ENCODE results near the gene OTOGL.

The OTOGL gene

GRCh38 chr12:80401191-80401590 is 301.9 kb downstream of the OTOGL start:
- Histone ChIP-seq H3K36me3 (ENCODE audit: control insufficient read depth in 1 of 2, insufficient read depth in 2 of 2, low read length in 2 of 2) (no peaks in the 10 kb centered on the region), H3K18ac (ENCODE audit: low read length) (no peak overlapping the region), H4K8ac (ENCODE audit: low read depth, low read length) (no peak overlapping the region), H3K79me2 (ENCODE audit: control insufficient read depth, insufficient read depth, low read length, poor library complexity) (no peaks in the 10 kb centered on the region), H3K4me2 (ENCODE audit: low read length) (no peak overlapping the region), H2AFZ (ENCODE audit: insufficient read depth, low read length, poor library complexity) (no peak overlapping the region), H2BK120ac (ENCODE audit: insufficient read depth, low read length, poor library complexity) (no peak overlapping the region), H3K79me1 (ENCODE audit: low read length) (no peaks in the 10 kb centered on the region), H3K23ac (ENCODE audit: low read length) (no peak overlapping the region), H2BK5ac (ENCODE audit: low read depth, low read length, poor library complexity) (no peak overlapping the region), H2AK5ac (ENCODE audit: low read length) (no peak overlapping the region), H2BK12ac (ENCODE audit: low read length) (no peak overlapping the region), H3K4me1 (ENCODE audit: control insufficient read depth in 1 of 2, insufficient read depth in 2 of 2, low read length in 2 of 2) (no peaks in the 10 kb centered on the region), H3K9me3 (ENCODE audit: insufficient read depth, low read depth, low read length) (no peaks in the 10 kb centered on the region), H4K91ac (ENCODE audit: low read depth, low read length) (no peak overlapping the region), H4K12ac (ENCODE audit: low read depth, low read length) (no peak overlapping the region), H3K4me3 (ENCODE audit: low read depth, low read length) (no peak overlapping the region), H3K9ac (ENCODE audit: low read length) (no peak overlapping the region), H3K4ac (ENCODE audit: low read depth, low read length) (no peak overlapping the region), H3K27ac (ENCODE audit: low read depth, low read length) (no peak overlapping the region), H3K27me3 (ENCODE audit: insufficient read depth, low read length) (no peaks in the 10 kb centered on the region), H3K14ac (ENCODE audit: low read length) (no peak overlapping the region)
- no peak for DNase-seq
- no CpG with 5 or more reads among the region's 3 CpGs for WGBS (ENCODE audit: extremely low coverage, insufficient coverage, insufficient read length)

- Histone ChIP-seq H2BK120ac (ENCODE audit: insufficient read depth, low read length, poor library complexity) (no peak overlapping the region), H3K9me3 (ENCODE audit: insufficient read depth, low read depth, low read length) (no peaks in the 10 kb centered on the region), H2AFZ (ENCODE audit: insufficient read depth, low read length, poor library complexity) (no peak overlapping the region), H3K27ac (ENCODE audit: low read depth, low read length) (no peak overlapping the region), H4K91ac (ENCODE audit: low read depth, low read length) (no peak overlapping the region), H3K4me2 (ENCODE audit: low read length) (no peak overlapping the region), H3K14ac (ENCODE audit: low read length) (no peak overlapping the region), H2AK5ac (ENCODE audit: low read length) (no peak overlapping the region), H3K18ac (ENCODE audit: low read length) (no peak overlapping the region), H3K23ac (ENCODE audit: low read length) (no peak overlapping the region), H2BK5ac (ENCODE audit: low read depth, low read length, poor library complexity) (no peak overlapping the region), H3K4me1 (ENCODE audit: control insufficient read depth in 1 of 2, insufficient read depth in 2 of 2, low read length in 2 of 2) (no peaks in the 10 kb centered on the region), H3K4me3 (ENCODE audit: low read depth, low read length) (no peak overlapping the region), H2BK12ac (ENCODE audit: low read length) (no peak overlapping the region), H3K9ac (ENCODE audit: low read length) (no peak overlapping the region), H4K12ac (ENCODE audit: low read depth, low read length) (no peak overlapping the region), H4K8ac (ENCODE audit: low read depth, low read length) (no peak overlapping the region), H3K27me3 (ENCODE audit: insufficient read depth, low read length) (no peaks in the 10 kb centered on the region), H3K36me3 (ENCODE audit: control insufficient read depth in 1 of 2, insufficient read depth in 2 of 2, low read length in 2 of 2) (no peaks in the 10 kb centered on the region), H3K79me1 (ENCODE audit: low read length) (no peaks in the 10 kb centered on the region), H3K79me2 (ENCODE audit: control insufficient read depth, insufficient read depth, low read length, poor library complexity) (no peaks in the 10 kb centered on the region), H3K4ac (ENCODE audit: low read depth, low read length) (no peak overlapping the region)
- WGBS (ENCODE audit: extremely low coverage, insufficient coverage, insufficient read length), result no CpG with 5 or more reads among the region's 2 CpGs
- DNase-seq, result no peak
Measured at GRCh38 chr12:80404629-80405028, 305.3 kb downstream of the OTOGL start.

- Histone ChIP-seq H3K36me3 (ENCODE audit: control insufficient read depth in 1 of 2, insufficient read depth in 2 of 2, low read length in 2 of 2) (no peaks in the 10 kb centered on the region), H3K4me1 (ENCODE audit: control insufficient read depth in 1 of 2, insufficient read depth in 2 of 2, low read length in 2 of 2) (no peaks in the 10 kb centered on the region)
Measured at GRCh38 chr12:80406253-80406652, 306.9 kb downstream of the OTOGL start.

GRCh38 chr12:80411787-80412186 is 312.4 kb downstream of the OTOGL start:
- no peak overlapping the region for H2BK12ac ChIP-seq (ENCODE audit: low read length)
- DNase-seq, result no peak
- H3K9ac ChIP-seq (ENCODE audit: low read length), result no peak overlapping the region
- H3K23ac ChIP-seq (ENCODE audit: low read length), result no peak overlapping the region
- no peaks in the 10 kb centered on the region for H3K36me3 ChIP-seq (ENCODE audit: control insufficient read depth in 1 of 2, insufficient read depth in 2 of 2, low read length in 2 of 2)
- H4K91ac ChIP-seq (ENCODE audit: low read depth, low read length), result no peak overlapping the region
- no peak overlapping the region for H3K4ac ChIP-seq (ENCODE audit: low read depth, low read length)
- H3K9me3 ChIP-seq (ENCODE audit: insufficient read depth, low read depth, low read length), result no peaks in the 10 kb centered on the region
- no peak overlapping the region for H2BK120ac ChIP-seq (ENCODE audit: insufficient read depth, low read length, poor library complexity)
- H3K4me2 ChIP-seq (ENCODE audit: low read length), result no peak overlapping the region
- H3K18ac ChIP-seq (ENCODE audit: low read length), result no peak overlapping the region
- no peak overlapping the region for H3K27ac ChIP-seq (ENCODE audit: low read depth, low read length)
- H2BK5ac ChIP-seq (ENCODE audit: low read depth, low read length, poor library complexity), result no peak overlapping the region
- H3K4me3 ChIP-seq (ENCODE audit: low read depth, low read length), result no peak overlapping the region
- no peaks in the 10 kb centered on the region for H3K79me1 ChIP-seq (ENCODE audit: low read length)
- no peaks in the 10 kb centered on the region for H3K79me2 ChIP-seq (ENCODE audit: control insufficient read depth, insufficient read depth, low read length, poor library complexity)
- H2AFZ ChIP-seq (ENCODE audit: insufficient read depth, low read length, poor library complexity), result no peak overlapping the region
- H3K14ac ChIP-seq (ENCODE audit: low read length), result no peak overlapping the region
- no peak overlapping the region for H2AK5ac ChIP-seq (ENCODE audit: low read length)
- H4K12ac ChIP-seq (ENCODE audit: low read depth, low read length), result no peak overlapping the region
- no peaks in the 10 kb centered on the region for H3K27me3 ChIP-seq (ENCODE audit: insufficient read depth, low read length)
- H4K8ac ChIP-seq (ENCODE audit: low read depth, low read length), result no peak overlapping the region
- WGBS (ENCODE audit: extremely low coverage, insufficient coverage, insufficient read length), result no CpG with 5 or more reads among the region's 3 CpGs
- no peaks in the 10 kb centered on the region for H3K4me1 ChIP-seq (ENCODE audit: control insufficient read depth in 1 of 2, insufficient read depth in 2 of 2, low read length in 2 of 2)

More at GRCh38 chr12:80406253-80406652, 306.9 kb downstream of the OTOGL start:
- H2BK5ac ChIP-seq (ENCODE audit: low read depth, low read length, poor library complexity), result no peak overlapping the region
- H2AK5ac ChIP-seq (ENCODE audit: low read length), result no peak overlapping the region
- H3K9ac ChIP-seq (ENCODE audit: low read length), result no peak overlapping the region
- H3K18ac ChIP-seq (ENCODE audit: low read length), result no peak overlapping the region
- no peak overlapping the region for H3K4me3 ChIP-seq (ENCODE audit: low read depth, low read length)
- H3K79me1 ChIP-seq (ENCODE audit: low read length), result no peaks in the 10 kb centered on the region
- H3K4ac ChIP-seq (ENCODE audit: low read depth, low read length), result no peak overlapping the region
- no peak overlapping the region for H3K23ac ChIP-seq (ENCODE audit: low read length)
- H3K27ac ChIP-seq (ENCODE audit: low read depth, low read length), result no peak overlapping the region
- no peaks in the 10 kb centered on the region for H3K27me3 ChIP-seq (ENCODE audit: insufficient read depth, low read length)
- H3K4me2 ChIP-seq (ENCODE audit: low read length), result no peak overlapping the region
- H3K9me3 ChIP-seq (ENCODE audit: insufficient read depth, low read depth, low read length), result no peaks in the 10 kb centered on the region
- no peak for DNase-seq
- H2BK120ac ChIP-seq (ENCODE audit: insufficient read depth, low read length, poor library complexity), result no peak overlapping the region
- H3K14ac ChIP-seq (ENCODE audit: low read length), result no peak overlapping the region
- H3K79me2 ChIP-seq (ENCODE audit: control insufficient read depth, insufficient read depth, low read length, poor library complexity), result no peaks in the 10 kb centered on the region
- no peak overlapping the region for H4K91ac ChIP-seq (ENCODE audit: low read depth, low read length)
- no peak overlapping the region for H2AFZ ChIP-seq (ENCODE audit: insufficient read depth, low read length, poor library complexity)
- no peak overlapping the region for H2BK12ac ChIP-seq (ENCODE audit: low read length)
- H4K8ac ChIP-seq (ENCODE audit: low read depth, low read length), result no peak overlapping the region
- no peak overlapping the region for H4K12ac ChIP-seq (ENCODE audit: low read depth, low read length)

Data from trophoblast cell (in vitro differentiated cells and primary cell).